Stimulated activated CD4-positive, alpha-beta T cell treated with anti-CD3 and anti-CD28 coated beads, Interleukin-15, amount 100 ng/mL, for 48 hours (primary cell): Measurements from ENCODE around the gene CPNE5.

ENCODE experiments used
- DNase-seq, 2 donors: peaks; one replicate each; pipeline ENCODE4 v3.0.0-alpha.2; 2020; ENCODE audit warnings: low read depth in 2 of 2

CPNE5 gene

GRCh38 chr6:36766399-36766945 lies 72.8 kb downstream of the CPNE5 start:
- DNase-seq = no peak

- peak; percentile 72 to 83 for DNase-seq
Observed at GRCh38 chr6:36765594-36766398, 73.4 kb downstream of the CPNE5 start.

DNA sequence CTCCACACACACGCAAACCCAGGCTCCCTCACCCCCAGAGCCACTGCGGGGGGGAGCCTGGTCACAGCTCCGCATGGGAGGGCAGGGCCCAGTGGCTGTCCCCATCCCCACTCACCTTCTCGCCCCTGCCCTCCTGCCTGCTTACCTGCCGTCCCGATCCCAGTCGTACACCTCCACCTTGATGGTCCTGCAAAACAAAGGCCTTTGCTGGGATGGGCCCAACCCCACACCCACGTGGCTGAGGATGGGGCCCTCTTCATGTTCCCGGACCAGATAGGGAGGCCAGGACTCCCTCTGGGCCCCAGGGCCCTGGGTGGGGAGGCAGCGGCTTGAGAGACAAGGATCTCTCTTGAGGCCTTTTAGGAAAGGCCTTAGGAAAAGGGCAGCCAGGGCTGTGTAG lies 74.1 kb downstream of the CPNE5 start:
- no peak for DNase-seq

DNA sequence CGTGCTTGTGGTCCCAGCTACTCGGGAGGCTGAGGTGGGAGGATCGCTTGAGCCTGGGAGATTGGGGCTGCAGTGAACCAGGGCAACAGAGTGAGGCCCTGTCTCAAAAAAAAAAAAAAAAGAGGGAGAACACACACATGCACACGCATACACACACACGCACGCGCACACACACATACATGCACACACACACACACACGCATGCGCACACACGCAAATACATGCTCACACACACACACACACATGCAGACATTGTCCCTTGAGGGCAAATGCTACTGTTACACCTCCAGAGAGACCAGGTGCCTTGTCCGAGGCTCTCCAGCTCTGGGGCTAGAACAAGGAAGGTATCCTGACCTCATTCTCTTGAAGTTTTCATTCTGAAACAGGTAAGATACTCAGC lies 77.1 kb downstream of the CPNE5 start:
- no peak for DNase-seq

GRCh38 chr6:36760685-36761435 lies 78.4 kb downstream of the CPNE5 start:
- DNase-seq = no peak

- peak; percentile 53 to 75 for DNase-seq
Observed at GRCh38 chr6:36759148-36759759, 80.0 kb downstream of the CPNE5 start.

DNA sequence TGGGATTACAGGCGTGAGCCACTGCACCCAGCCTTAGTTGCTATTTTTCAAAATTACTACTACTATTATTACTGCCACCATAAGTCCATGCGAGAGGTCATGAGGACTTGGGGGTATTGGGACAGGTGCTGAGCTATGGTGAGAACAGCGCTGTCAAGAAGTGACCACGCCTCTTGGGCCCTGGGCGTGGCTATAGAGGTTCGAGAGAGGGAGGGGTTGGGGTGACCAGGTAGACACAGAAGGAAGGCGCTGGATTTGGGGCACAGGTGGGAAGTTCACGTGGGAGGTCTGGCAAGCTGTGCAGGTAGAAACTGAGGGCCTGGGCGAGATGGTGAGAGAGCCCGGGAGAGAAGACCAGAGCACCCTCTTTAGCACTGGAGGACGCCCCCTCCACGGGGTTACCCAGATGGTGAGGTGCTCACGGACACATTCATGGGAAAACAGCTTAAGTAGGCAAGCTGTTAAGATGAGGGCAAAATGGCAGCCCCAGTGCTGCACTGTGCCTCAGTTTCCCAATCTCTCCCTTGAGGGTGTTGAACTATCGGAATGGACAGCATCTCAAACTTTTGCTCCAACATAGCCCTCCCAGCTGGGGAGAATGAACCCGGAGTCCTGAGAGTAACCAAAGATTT lies 80.6 kb downstream of the CPNE5 start:
- DNase-seq = no peak

DNA sequence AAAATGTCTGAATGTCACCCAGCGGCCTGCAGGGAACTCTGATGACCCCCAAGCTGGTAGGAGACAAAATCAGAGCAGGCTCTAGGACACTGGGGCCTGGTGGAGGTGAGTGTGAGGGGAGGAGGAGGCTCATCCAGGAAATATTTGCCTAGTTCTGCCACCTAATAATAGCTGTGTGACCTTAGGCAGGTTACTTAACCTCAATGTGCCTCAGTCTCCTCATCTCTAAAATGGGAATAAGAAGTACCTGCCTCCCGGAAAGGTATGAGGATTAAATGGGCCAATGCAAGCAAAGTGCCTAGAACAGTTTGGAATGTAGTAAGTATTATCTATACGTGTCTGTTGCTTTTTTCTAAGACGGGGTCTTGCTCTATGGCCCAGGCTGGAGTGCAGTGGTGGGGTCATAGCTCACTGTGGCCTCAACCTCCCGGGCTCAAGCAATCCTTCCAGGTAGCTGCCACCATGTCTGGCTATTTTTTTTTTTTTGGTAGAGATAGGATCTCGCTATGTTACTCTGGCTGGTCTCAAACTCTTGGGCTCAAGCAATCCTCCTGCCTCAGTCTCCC lies 81.2 kb downstream of the CPNE5 start:
- no peak for DNase-seq

DNA sequence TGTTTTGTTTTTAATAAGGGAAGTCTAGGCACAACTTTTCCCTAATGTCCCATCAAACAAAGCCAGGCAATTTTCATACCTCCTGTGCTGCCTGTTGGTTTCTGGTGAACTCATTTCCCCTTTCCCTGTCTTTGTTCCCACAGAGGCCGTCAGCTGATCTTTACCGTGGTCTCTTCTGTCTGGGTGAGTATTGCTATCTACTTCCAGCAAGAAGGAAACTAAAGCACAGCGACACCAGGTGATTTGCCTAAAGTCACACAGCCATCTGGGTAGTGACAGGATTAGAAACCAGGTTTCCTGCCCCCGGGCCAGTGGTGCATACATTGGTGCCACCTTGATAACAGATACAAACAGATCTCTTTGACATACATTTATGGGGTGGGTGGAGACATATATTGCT lies 82.0 kb downstream of the CPNE5 start:
- DNase-seq = no peak

DNA sequence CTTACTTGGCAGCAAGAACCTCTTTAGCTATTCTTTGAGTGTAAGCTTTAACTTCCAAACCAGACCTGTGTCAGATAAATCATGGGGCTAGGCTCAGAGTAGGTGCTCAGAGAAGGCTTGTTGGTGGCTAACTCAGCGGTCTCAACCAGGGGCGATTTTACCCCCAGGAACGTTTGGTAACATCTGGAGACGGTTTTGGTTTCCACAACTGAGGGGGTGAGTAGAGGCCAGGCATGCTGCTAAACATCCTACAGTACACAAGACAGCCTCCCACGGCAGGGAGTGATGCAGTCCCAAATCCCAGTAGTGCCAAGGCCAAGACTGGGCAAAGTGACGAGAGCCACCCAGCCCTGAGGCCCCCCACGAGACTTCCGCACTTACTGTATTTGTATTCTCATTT lies 82.5 kb downstream of the CPNE5 start:
- DNase-seq = no peak

- DNase-seq = peak; percentile 64 to 68
Observed at GRCh38 chr6:36755435-36756348, 83.6 kb downstream of the CPNE5 start.

- no peak for DNase-seq
Observed at GRCh38 chr6:36754582-36755434, 84.4 kb downstream of the CPNE5 start.

DNA sequence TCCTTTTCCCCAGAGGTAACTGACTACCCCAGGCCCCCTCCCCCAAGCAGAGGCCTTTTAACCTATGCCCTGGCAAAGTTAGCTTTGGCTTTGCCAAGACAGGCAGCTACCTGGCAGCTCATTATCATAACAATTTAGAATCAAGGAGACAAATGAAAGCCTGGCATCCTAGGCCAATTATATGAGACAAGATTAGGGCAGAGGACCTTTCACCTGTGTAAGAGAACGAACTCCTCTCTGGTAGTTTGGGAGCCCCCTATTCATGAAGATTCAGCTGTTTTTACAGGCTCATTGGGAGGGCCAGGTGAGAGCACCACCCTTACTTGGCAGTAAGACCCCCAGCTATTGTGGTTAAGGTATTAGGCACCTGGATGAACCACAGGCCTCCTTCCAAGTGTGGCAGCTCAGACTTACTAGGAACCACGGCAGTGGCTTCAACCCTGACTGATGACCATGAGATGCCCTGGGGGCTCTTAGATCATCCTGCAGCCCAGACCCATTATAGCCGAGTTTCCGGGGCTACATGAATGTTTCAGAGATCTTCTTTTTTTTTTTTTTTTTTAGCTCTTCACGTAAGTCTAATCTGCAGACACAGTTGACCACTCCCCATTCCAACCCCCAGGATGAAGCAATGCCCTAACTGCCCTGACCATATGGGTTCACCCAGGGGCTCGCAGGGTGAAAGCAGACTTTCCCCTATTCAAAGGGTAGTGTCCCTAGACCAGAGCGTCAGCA lies 85.4 kb downstream of the CPNE5 start:
- DNase-seq = no peak

GRCh38 chr6:36752886-36753506 lies 86.2 kb downstream of the CPNE5 start:
- DNase-seq = no peak

DNA sequence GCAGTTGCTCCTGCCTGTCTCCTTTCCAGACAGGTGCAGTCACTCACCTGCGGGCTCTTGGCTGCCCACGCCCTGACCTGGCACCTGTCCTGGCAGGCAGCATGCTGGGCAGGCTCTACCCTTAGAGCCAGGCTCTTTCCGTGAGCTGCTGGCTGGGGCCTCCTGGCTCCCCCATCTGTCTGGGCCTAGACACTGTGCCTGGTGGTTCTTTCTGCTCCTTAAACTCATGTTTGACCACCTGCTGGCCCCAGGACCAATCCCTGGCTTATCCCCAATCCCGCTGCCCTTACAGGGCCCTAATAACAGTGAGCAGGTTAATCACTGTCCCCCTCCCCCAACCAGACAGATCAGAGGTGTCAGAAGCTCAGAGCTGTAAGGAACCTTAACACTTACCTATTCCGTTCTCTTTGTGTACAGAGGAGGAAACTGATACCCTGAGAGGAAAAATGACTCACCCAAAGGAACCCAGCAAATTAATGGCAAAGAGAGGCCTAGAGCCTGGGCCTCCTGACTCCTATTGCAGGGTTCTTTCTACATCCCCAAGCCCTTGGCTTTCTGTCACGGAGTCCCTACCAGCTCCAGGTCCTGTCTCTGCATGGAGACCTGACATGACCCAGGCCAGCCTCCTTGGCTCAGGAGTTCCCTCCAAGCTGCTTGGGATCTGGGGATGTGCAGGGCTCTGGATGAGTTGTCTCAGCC lies 86.9 kb downstream of the CPNE5 start:
- DNase-seq = no peak

- DNase-seq = no peak
Observed at GRCh38 chr6:36751833-36752186, 87.4 kb downstream of the CPNE5 start.

GRCh38 chr6:36751091-36751490 lies 88.2 kb downstream of the CPNE5 start:
- DNase-seq = no peak
